ENCODE measurements around the gene GCK.
"Not testable (repeated sequence)": the region's sequence is repeated elsewhere in the genome, so short reads cannot be mapped to it uniquely, and the experiment has no call there.

The GCK gene

GRCh38 chr7:44139311-44140010 lies 49.8 kb downstream of the GCK start:
- no peak for DNase-seq

- no peak for DNase-seq
Measured at GRCh38 chr7:44138698-44139097, 50.5 kb downstream of the GCK start.

GRCh38 chr7:44136731-44137130 lies 52.5 kb downstream of the GCK start:
- DNase-seq: no peak

- DNase-seq: no peak
Measured at GRCh38 chr7:44134943-44135628, 54.2 kb downstream of the GCK start.

- no peak for DNase-seq
Measured at GRCh38 chr7:44133295-44133694, 55.9 kb downstream of the GCK start.

- DNase-seq: no peak
Measured at GRCh38 chr7:44132039-44132438, 57.2 kb downstream of the GCK start.

- DNase-seq: no peak
Measured at GRCh38 chr7:44131173-44132029, 57.8 kb downstream of the GCK start.

GRCh38 chr7:44128721-44129582 lies 60.3 kb downstream of the GCK start:
- no peak for DNase-seq

- no peak for DNase-seq
Measured at GRCh38 chr7:44127161-44127560, 62.1 kb downstream of the GCK start.

- DNase-seq: not testable (repeated sequence)
Measured at GRCh38 chr7:44126574-44126973, 62.7 kb downstream of the GCK start.

- no peak for DNase-seq
Measured at GRCh38 chr7:44124822-44125202, 64.4 kb downstream of the GCK start.

GRCh38 chr7:44123190-44124003 lies 65.8 kb downstream of the GCK start, which contains the start of gene POLD2:
POLD2 (minus strand) TSS chr7:44123548; CDS start chr7:44122053, 1,495 bp downstream.
- peak; percentile 96 for DNase-seq

GRCh38 chr7:44122529-44122928 lies 66.7 kb downstream of the GCK start:
- no peak for DNase-seq

- no peak for DNase-seq
Measured at GRCh38 chr7:44121761-44122420, 67.3 kb downstream of the GCK start.

- DNase-seq: no peak
Measured at GRCh38 chr7:44120395-44120794, 68.8 kb downstream of the GCK start.

- DNase-seq: no peak
Measured at GRCh38 chr7:44119829-44120380, 69.3 kb downstream of the GCK start.

- DNase-seq: no peak
Measured at GRCh38 chr7:44117801-44118429, 71.3 kb downstream of the GCK start.

GRCh38 chr7:44116789-44117666 lies 72.2 kb downstream of the GCK start:
- no peak for DNase-seq
